HG03135 (cell line): ENCODE results near the gene RAB17.

Experiments used
- ATAC-seq: cut with Tn5 transposase; IDR thresholded peaks from one replicate; pipeline ENCODE4 v1.9.1; 2021; ENCODE audit warnings: mild to moderate bottlenecking, moderate library complexity; ENCODE audit not compliant: unreplicated experiment

Gene RAB17

GRCh38 chr2:237565974-237566373, 24.6 kb downstream of the RAB17 start:
- ATAC-seq: no peak

- no peak for ATAC-seq
Observed at GRCh38 chr2:237564526-237565131, 25.9 kb downstream of the RAB17 start.

DNA sequence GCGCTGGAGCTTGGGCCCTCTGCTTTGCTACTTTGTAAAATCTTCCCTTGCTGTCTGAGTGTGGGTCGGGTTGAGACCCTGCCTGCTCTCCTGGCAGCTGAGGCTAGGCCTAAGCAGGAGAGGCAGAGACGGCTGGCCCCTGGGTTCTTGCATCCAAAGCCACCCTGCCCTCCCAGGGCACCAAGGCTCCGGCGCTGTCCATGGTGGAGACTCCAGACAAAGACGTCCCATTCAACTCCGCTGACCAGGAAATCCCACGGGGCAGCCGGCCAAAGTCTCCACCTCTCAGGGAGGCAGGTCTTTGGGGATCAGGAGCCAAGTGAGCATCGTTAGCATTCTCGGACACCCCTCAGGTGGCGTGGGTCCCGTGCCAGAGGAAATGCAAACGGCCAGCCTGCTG, 26.7 kb downstream of the RAB17 start:
- no peak for ATAC-seq

- ATAC-seq: no peak
Observed at GRCh38 chr2:237561221-237561620, 29.3 kb downstream of the RAB17 start.

- no peak for ATAC-seq
Observed at GRCh38 chr2:237558961-237559641, 31.4 kb downstream of the RAB17 start.

GRCh38 chr2:237557633-237558015, 32.9 kb downstream of the RAB17 start:
- peak; percentile 23 for ATAC-seq

DNA sequence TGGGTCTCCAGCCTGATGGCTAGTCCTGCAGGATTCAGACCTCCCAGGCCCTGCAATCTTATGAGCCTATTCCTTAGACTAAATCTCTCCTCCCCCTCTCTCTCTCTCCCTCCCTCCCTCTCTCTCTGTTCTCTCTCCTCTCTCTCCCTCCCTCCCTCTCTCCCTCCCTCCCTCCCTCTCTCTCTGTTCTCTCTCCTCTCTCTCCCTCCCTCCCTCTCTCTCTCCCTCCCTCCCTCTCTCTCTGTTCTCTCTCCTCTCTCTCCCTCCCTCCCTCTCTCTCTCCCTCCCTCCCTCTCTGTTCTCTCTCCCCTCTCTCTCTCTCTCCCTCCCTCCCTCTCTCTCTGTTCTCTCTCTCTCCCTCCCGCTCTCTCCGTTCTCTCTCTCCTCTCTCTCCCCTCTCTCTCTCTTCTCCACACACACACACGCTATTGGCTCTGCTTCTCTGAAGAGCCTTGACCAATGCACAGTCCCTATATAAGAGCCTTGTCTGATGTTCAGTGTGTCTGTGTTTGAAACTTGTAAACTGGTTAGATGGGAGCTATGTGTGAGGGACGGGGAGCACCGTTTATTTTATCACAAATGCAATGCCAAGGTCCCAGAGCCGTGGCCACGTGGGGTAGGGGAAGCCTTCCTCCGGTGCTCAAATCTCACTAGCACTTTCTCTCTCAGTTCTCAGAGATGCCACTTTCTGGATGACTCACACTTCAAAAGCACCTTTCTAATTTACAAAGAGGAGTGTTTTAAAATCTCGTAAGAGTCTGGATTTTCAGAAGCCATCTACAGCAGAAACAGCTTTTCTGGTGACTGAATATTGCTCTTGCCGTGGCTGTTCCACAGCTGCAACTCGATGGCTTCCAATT, 33.5 kb downstream of the RAB17 start:
- peak; percentile 81 for ATAC-seq

GRCh38 chr2:237555560-237555959, 35.0 kb downstream of the RAB17 start:
- ATAC-seq: no peak

- no peak for ATAC-seq
Observed at GRCh38 chr2:237553948-237554347, 36.6 kb downstream of the RAB17 start.

DNA sequence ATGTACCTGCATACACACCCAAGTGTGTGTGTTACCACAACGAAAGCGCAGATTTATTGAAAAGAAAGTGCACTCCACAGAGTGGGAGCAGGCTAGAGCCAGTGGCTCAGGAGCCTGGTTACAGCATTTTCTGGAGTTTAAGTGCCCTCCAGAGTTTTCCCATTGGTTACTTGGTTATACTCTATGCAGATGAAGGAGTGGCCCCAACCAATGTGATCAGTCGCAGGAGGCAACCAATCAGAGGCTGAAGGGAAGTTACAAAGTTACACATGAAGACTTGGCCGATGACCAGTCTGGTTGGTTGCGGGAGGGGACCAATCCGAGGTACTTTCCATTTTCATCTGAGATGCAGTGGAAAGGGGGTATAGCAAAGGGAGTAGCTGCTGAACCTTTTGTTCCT, 37.6 kb downstream of the RAB17 start:
- no peak for ATAC-seq

GRCh38 chr2:237551071-237551574, 39.4 kb downstream of the RAB17 start:
- no peak for ATAC-seq

DNA sequence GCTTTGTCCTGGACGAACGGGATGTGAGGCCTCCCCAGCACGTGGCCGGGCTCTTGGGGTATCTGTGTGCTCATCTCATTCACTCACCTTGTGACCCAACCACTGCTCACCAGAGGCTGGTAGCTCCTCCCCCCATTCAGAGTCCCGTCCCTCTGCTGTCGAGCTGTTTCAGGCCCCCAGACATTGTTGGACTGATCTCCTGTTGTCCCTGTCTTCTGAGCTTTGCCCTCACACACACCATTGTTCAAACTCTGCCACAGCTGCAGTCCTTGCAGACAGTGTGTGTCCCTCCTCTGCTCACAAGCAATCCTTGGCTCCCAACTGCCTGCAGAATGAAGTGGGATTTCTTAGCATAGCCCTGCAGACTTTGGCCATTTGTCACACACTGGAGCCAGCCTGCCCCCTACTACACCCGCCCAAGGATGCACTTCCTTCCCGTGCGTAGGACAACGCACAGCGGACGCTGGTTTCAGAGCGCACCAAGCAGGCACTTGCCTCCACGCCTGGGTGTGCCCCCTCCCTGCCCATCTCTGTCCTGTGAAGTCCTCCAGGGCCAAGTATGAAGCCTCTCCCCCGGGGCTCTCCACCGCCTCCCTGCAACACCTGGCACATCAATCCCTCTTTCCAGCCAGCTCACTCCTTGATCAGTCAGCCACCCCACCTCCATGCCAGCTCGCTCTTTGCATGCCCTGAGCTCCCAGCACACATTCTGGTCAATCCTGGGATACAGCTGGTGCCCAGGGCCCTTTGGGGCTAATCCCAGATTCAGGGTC, 40.7 kb downstream of the RAB17 start:
- ATAC-seq: no peak

- no peak for ATAC-seq
Observed at GRCh38 chr2:237549216-237549615, 41.3 kb downstream of the RAB17 start.

GRCh38 chr2:237547841-237548416, 42.6 kb downstream of the RAB17 start:
- no peak for ATAC-seq

- no peak for ATAC-seq
Observed at GRCh38 chr2:237546876-237547395, 43.6 kb downstream of the RAB17 start.

DNA sequence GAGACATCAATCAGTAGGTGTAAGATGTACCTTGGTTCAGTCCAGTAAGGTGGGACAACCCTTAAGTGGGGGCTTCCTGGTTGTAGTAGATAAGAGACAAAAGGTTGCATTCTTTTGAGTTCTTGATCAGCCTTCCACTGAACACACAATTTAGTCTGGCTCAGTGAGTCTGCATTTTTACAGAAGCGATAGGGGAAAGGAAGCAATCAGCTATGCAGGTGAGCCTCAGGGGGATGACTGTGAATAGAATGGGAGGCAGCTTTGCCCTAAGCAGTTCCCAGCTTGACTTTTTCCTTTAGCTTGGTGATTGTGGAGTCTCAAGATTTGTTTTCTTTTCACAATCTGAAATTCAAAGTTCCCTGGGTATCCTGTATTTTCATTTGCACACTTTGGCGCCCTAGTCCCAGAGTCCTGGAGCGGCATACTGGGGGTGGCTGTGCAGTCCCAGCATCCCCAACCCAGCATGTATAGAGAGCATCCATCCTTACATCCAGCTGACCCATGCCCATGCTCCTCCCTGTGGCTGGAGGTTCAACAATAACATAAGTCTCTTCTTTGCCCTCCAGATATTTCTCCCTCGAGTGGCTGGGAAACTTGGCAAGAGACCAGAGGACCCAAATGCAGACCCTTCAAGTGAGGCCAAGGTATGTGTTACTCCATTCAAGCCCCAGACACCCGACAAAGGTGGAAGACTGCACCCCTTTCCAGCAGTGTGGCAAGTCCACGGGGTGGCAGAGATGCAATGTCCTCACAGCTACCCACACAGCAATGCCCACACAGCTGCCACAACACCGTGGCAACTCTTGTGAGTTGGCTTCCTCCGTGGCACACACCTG, 44.3 kb downstream of the RAB17 start:
- ATAC-seq: no peak

DNA sequence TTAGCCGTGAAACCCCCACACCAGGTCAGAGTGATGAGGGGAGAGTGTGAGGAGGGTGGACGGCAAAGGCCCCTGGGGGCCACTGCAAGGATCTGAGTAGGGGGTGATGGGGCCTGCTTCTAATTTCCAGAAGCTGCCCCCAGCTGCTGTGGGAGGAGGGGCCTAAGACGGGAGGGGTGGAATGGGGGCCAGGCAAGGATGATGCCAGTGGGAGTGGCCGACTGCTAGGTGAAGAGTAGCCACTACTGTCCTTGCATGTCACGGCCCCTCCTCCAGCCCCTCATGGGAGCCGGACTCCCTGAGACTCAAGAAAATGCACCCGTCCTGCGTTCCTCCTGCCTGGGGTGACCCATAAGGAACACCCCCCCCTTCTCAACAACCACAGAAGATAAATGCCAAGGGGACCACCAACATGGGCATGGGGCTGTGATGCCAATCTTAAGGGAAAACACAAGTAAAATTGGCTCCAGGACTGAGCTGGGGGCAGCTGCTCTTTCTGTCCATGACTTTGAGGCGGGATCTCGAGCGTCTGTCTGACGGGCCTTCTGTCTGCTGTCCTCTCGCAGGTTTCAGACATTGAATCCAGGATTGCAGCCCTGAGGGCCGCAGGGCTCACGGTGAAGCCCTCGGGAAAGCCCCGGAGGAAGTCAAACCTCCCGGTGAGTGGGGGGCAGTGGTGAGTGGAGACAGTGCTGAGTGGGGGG, 48.4 kb downstream of the RAB17 start:
- ATAC-seq: no peak

GRCh38 chr2:237541243-237541642, 49.3 kb downstream of the RAB17 start:
- no peak for ATAC-seq

- ATAC-seq: no peak
Observed at GRCh38 chr2:237540823-237541222, 49.7 kb downstream of the RAB17 start.
